ENCODE data around the gene ICAM5. TPM values are rescaled to one million over a fixed set of nuclear protein-coding genes. Genes with fewer than 3 reads are reported as not detected.

Gene ICAM5
- total RNA-seq, 6 experiments from 2014 or later: 0.06 to 0.27 (median 0.24) TPM; not detected in 3

- Histone ChIP-seq H3K9me3 (no peaks in the 10 kb centered on the region), H3K27ac (no peak within 1 kb of the TSS), H3K36me3 (peaks cover 0 to 34% (median 12%) of the 10 kb centered on the region in 4 donors), H3K4me1 (peaks cover 0 to 6% (median 2%) of the 10 kb centered on the region in 4 donors), H3K4me3 (peak within 1 kb of the TSS; percentile 80 to 90 (median 82)), H3K27me3 (no peaks in the 10 kb centered on the region)
- ATAC-seq (peak; percentile 85 to 93 (median 92)), DNase-seq (peak; percentile 91 to 94 (median 93))
- intact Hi-C loops (cut with DNase I): no loop called here
- under 1% methylated on average over 15 of the region's 55 CpGs for WGBS (ENCODE audit: insufficient coverage, low coverage, low lambda C conversion rate, missing lambda C conversion rate)
- TF ChIP-seq CTCF (IDR thresholded peaks at IDR 0.05): no peak
- peak; percentile 27 for TF ChIP-seq POLR2A (IDR thresholded peaks at IDR 0.05)
Observed at GRCh38 chr19:10315335-10316214, 25.8 kb downstream of the ICAM5 start, which contains the start of gene FDX2. Gene FDX2 (minus strand): TSS chr19:10316015. CDS start chr19:10315996, 19 bp downstream.

DNA sequence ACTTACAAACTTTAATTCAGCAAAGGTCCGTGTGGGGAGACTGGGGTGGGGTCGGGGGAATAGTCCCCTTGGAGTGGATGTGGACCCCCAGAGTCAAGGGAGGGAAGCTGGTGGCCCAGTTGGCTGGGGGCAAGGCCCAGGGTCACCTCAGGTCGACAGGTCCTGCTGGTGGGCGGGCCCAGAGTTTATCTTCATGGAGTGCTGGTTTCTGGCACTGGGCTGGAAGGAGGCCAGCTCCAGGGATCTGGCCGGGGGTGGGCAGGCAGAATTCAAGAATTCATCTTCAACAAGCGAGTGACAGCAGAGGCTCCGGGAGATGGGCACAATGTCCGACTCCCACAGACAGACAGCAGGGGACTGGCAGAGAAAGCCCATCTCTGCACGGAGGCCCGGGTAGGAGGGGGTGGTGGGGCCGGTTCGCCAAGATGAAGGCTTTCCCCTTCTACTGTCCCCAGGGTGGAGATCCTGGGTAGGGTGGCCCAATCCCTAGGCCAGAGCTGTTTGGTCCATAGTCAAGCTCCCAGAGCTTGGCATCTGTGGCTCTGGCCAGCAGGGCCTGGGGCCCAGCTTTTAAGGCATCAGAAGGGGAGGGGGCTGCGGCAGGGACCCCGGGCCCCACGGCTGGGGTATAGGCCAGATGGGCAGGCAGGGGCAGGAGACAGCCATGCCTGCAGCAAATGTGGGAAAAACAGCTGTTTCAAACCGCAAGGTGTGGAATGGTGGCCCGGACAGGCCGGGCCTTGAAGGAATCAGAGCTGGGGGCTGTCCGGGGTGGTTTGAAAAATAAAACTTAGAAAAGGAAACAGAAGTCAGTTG is 26.7 kb downstream of the ICAM5 start:
- peak in 1 of 3 donors; percentile 49 for DNase-seq
- intact Hi-C loops (cut with DNase I): no loop called here
- H3K36me3 ChIP-seq: peaks cover 0 to 43% (median 12%) of the 10 kb centered on the region in 4 donors
- peak; percentile 4 to 9 (median 5) for ATAC-seq
- TF ChIP-seq POLR2A (IDR thresholded peaks at IDR 0.05) (no peak), CTCF (IDR thresholded peaks at IDR 0.05) (no peak)
- H3K4me1 ChIP-seq: peaks cover 0 to 6% (median 2%) of the 10 kb centered on the region in 4 donors
- no peaks in the 10 kb centered on the region for H3K9me3 ChIP-seq
- H3K27ac ChIP-seq: no peak overlapping the region
- H3K27me3 ChIP-seq: no peaks in the 10 kb centered on the region
- WGBS (ENCODE audit: insufficient coverage, low coverage, low lambda C conversion rate, missing lambda C conversion rate): 61% methylated on average over 11 of the region's 19 CpGs
- H3K4me3 ChIP-seq: peak overlapping the region in 1 of 3 donors; percentile 82

GRCh38 chr19:10317045-10317856 is 27.5 kb downstream of the ICAM5 start:
- ATAC-seq (no peak), DNase-seq (no peak)
- TF ChIP-seq POLR2A (IDR thresholded peaks at IDR 0.05) (no peak), CTCF (IDR thresholded peaks at IDR 0.05) (no peak)
- Histone ChIP-seq H3K4me3 (no peak overlapping the region), H3K27ac (no peak overlapping the region), H3K36me3 (peaks cover 0 to 50% (median 12%) of the 10 kb centered on the region in 4 donors), H3K4me1 (peaks cover 0 to 6% (median 2%) of the 10 kb centered on the region in 4 donors), H3K27me3 (no peaks in the 10 kb centered on the region), H3K9me3 (no peaks in the 10 kb centered on the region)
- WGBS (ENCODE audit: insufficient coverage, low coverage, low lambda C conversion rate, missing lambda C conversion rate): 81% methylated on average over 13 of the region's 29 CpGs
- intact Hi-C loops (cut with DNase I): no loop called here
